ENCODE measurements around the gene MRPL18.

DNA sequence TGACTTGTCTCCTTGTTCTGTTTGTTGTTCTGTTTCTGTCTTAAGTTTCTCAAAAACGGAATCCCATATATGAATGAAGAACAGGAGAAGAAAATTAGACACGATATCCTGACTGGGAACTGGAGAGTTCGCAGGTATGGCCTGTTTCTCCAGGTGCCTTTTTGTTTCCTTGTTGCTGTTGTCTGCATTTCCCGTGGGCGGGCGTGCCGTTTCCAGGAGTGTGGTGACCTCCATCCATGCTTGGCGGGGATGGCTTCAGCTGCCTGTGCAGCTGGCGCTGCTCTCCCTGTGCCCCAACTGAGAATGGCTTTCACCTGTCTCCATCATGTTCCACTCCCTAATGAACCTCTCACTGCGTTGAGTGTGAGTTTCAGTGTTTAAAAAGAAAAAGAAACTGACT, 14.2 kb downstream of the MRPL18 start:
- TF ChIP-seq, protein P1, sequence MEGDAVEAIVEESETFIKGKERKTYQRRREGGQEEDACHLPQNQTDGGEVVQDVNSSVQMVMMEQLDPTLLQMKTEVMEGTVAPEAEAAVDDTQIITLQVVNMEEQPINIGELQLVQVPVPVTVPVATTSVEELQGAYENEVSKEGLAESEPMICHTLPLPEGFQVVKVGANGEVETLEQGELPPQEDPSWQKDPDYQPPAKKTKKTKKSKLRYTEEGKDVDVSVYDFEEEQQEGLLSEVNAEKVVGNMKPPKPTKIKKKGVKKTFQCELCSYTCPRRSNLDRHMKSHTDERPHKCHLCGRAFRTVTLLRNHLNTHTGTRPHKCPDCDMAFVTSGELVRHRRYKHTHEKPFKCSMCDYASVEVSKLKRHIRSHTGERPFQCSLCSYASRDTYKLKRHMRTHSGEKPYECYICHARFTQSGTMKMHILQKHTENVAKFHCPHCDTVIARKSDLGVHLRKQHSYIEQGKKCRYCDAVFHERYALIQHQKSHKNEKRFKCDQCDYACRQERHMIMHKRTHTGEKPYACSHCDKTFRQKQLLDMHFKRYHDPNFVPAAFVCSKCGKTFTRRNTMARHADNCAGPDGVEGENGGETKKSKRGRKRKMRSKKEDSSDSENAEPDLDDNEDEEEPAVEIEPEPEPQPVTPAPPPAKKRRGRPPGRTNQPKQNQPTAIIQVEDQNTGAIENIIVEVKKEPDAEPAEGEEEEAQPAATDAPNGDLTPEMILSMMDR (optimal IDR thresholded peaks at IDR 0.05 in 1 of 3, IDR thresholded peaks at IDR 0.05 in 1 of 3, conservative IDR thresholded peaks at IDR 0.05 in 1 of 3; ENCODE audit: extremely low read depth in 1 of 3, insufficient read depth in 2 of 3, low read length in 3 of 3) = no peak
- TF ChIP-seq EZH2 (IDR thresholded peaks at IDR 0.05; ENCODE audit: low read length) = no peak
